GM12878 (cell line): ENCODE measurements around the gene NEGR1.

Experiments
- CUX1 ChIP-seq: IDR thresholded peaks from 2 replicates; pipeline ENCODE4 v1.6.1; 2012; ENCODE audit warnings: improper control_type of control experiment, low read depth, low read length; ENCODE audit not compliant: insufficient replicate concordance
- MTA2 ChIP-seq: fragments of 450-650 bp; IDR thresholded peaks from 2 replicates; pipeline ENCODE4 v1.6.1; 2016; ENCODE audit warnings: low read depth, mild to moderate bottlenecking, moderate library complexity
- POLR2A ChIP-seq: IDR thresholded peaks from 2 replicates; pipeline ENCODE4 v1.6.1; 2011; ENCODE audit warnings: low read depth, mild to moderate bottlenecking, low read length
- POLR2AphosphoS5 ChIP-seq: IDR thresholded peaks from 2 replicates; pipeline ENCODE4 v1.6.1; 2011; ENCODE audit warnings: mild to moderate bottlenecking, low read length, inconsistent platforms
- REST ChIP-seq: IDR thresholded peaks from 2 replicates; pipeline ENCODE4 v1.6.1; 2012; ENCODE audit warnings: mild to moderate bottlenecking, low read depth, low read length
- TF ChIP-seq, protein P1 (sequence below), 3 experiments: IDR thresholded peaks in 2 of 3; conservative IDR thresholded peaks in 1 of 3; 2 replicates each; pipeline ENCODE4 v1.5.1; 2011; ENCODE audit warnings: low read depth in 3 of 3, low read length in 3 of 3, mild to moderate bottlenecking in 3 of 3, control low read depth in 2 of 3, moderate library complexity in 2 of 3, inconsistent platforms in 1 of 3, mixed read lengths in 1 of 3; ENCODE audit not compliant: control insufficient read depth in 2 of 3, insufficient read depth in 1 of 3; ENCODE audit errors: extremely low read depth in 1 of 3

DNA sequence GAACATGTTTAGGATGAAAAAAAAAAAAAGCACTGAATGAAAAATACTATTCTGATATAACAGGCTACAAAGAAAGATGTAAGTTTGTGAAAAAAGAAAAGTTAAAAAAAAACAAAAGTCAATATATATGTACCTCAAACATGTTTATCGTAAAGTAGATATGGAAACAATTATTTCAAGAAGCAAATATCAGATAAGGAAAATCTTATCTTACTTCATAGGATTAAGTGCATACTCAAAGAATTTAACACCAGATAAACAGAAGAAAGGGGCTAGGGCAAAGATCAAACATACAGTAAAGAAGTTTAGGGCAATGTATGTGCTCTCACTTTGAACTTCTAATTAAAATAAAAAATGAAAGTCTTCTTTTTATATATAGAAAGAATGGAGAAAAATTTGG lies 75.3 kb downstream of the NEGR1 start:
- no peak for TF ChIP-seq MTA2
- TF ChIP-seq, protein P1, sequence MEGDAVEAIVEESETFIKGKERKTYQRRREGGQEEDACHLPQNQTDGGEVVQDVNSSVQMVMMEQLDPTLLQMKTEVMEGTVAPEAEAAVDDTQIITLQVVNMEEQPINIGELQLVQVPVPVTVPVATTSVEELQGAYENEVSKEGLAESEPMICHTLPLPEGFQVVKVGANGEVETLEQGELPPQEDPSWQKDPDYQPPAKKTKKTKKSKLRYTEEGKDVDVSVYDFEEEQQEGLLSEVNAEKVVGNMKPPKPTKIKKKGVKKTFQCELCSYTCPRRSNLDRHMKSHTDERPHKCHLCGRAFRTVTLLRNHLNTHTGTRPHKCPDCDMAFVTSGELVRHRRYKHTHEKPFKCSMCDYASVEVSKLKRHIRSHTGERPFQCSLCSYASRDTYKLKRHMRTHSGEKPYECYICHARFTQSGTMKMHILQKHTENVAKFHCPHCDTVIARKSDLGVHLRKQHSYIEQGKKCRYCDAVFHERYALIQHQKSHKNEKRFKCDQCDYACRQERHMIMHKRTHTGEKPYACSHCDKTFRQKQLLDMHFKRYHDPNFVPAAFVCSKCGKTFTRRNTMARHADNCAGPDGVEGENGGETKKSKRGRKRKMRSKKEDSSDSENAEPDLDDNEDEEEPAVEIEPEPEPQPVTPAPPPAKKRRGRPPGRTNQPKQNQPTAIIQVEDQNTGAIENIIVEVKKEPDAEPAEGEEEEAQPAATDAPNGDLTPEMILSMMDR (IDR thresholded peaks at IDR 0.05 in 2 of 3, conservative IDR thresholded peaks at IDR 0.05 in 1 of 3; ENCODE audit: control insufficient read depth in 2 of 3, extremely low read depth in 1 of 3, insufficient read depth in 1 of 3, low read depth in 3 of 3, low read length in 3 of 3), result no peak
- TF ChIP-seq POLR2A, result no peak
- TF ChIP-seq CUX1, result no peak
- TF ChIP-seq POLR2AphosphoS5, result no peak
- no peak for TF ChIP-seq REST
